HG02938 (cell line): Measurements from ENCODE around the gene OCSTAMP.

Source experiments
- ATAC-seq: cut with Tn5 transposase; IDR thresholded peaks from one replicate; pipeline ENCODE4 v1.9.1; 2021; ENCODE audit warnings: mild to moderate bottlenecking, moderate library complexity; ENCODE audit not compliant: unreplicated experiment

Gene OCSTAMP

GRCh38 chr20:46520976-46521579, 29.4 kb downstream of the OCSTAMP start:
- ATAC-seq, result no peak

- ATAC-seq, result no peak
These were observed 29.9 kb downstream of the OCSTAMP start for GRCh38 chr20:46520540-46520939.

- no peak for ATAC-seq
These were observed 30.9 kb downstream of the OCSTAMP start for GRCh38 chr20:46519471-46520068.

- ATAC-seq, result no peak
These were observed 37.3 kb downstream of the OCSTAMP start, which contains the start of gene ZNF334 for GRCh38 chr20:46512943-46513844. Gene ZNF334 (minus strand): TSS chr20:46513559. CDS start chr20:46512102, 1,457 bp downstream.

GRCh38 chr20:46509523-46509922, 40.9 kb downstream of the OCSTAMP start:
- ATAC-seq, result no peak

GRCh38 chr20:46507760-46508407, 42.6 kb downstream of the OCSTAMP start:
- ATAC-seq, result no peak

- ATAC-seq, result no peak
These were observed 44.9 kb downstream of the OCSTAMP start for GRCh38 chr20:46505506-46505905.

GRCh38 chr20:46501961-46502360, 48.5 kb downstream of the OCSTAMP start:
- ATAC-seq, result no peak

GRCh38 chr20:46501337-46501942, 49.0 kb downstream of the OCSTAMP start:
- ATAC-seq, result no peak

GRCh38 chr20:46494077-46494476, 56.4 kb downstream of the OCSTAMP start:
- ATAC-seq, result no peak

- no peak for ATAC-seq
These were observed 59.1 kb downstream of the OCSTAMP start for GRCh38 chr20:46491354-46491753.
